ENCODE data around the gene AHDC1.
A peak's percentile ranks its signal among the peaks of the same experiment; 100 is the strongest.
"Not testable (repeated sequence)": the region's sequence is repeated elsewhere in the genome, so short reads cannot be mapped to it uniquely, and the experiment has no call there.

Gene AHDC1

GRCh38 chr1:27562534-27563340 lies 41.2 kb downstream of the AHDC1 start:
- DNase-seq: no peak

GRCh38 chr1:27562021-27562420 lies 41.9 kb downstream of the AHDC1 start:
- no peak for DNase-seq

DNA sequence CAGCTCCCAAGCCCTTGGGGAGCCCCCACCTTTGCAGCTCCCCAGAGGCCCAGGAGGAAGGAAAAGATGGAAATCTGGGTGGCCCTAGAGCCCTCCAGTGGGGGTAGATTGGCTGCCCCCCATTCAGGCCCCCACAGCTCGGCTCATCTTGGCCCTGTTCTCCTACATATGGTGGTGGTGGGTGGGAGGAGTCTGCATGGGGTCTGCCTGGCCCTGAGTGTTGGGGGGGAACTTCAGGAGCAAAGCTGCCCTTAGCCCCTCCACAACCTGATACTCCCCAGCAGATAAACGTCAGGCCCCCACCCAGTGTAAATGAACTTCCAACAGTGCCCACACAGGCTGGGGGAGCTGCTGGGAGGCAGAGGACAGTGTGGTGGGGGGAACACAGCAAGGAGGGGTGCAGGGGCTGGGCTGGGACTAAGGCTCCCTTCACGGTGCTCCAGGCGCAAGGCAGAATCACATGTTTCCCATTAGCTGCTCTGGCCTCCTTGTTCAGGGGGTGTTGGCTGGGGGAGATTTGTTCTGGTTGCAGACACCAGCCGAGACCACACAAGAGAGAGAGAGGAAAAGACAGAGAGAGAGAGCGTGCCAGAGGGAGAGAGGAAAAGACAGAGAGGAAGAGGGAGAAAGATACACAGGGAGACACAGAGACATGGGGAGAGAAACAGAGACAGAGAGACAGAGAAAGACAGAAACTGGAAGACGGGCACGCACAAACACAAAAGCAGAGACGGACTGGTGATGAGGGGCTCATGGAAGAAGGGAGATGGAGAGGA lies 42.6 kb downstream of the AHDC1 start:
- no peak for DNase-seq

DNA sequence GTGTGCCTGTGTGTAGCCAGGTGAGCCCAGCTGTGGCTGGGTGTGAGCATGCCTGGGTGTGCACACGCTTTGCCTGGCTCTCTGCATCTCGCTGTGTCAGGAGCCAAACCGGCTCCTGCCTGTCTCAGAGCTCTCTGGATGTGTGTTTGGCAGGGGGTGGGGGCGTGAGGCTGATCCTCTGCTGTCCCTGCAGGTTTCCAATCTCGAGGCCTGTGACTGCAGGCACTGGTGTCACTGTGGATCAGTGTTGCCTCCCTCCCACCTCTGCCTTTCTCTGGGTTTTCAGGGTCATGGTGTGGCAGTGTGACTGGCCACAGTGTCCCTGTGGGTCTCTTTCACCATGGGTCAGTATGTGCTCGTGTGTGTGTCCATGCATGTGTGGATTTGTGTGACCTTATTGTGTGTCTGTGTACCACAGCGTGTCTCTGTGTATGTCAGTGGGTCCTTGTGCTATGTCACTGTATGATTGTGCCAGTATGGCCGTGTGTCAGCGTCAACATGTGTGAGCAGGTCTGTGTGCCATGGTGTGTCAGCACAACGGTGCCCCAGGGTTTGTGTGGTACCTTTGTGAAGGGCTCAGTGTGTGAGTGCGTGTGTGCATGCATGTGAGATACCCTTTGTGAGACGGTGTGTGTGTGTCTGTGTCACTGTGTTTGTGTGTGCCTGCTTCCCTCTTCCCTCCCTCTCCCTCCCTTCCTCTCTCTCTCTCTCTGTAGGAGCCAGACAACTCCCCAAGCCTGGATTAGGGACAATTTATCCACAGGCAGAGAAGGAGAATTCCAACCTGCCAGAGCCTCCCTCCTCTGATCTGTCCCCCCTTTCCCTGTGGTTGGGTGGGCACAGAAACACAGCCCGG lies 43.4 kb downstream of the AHDC1 start:
- DNase-seq: no peak

DNA sequence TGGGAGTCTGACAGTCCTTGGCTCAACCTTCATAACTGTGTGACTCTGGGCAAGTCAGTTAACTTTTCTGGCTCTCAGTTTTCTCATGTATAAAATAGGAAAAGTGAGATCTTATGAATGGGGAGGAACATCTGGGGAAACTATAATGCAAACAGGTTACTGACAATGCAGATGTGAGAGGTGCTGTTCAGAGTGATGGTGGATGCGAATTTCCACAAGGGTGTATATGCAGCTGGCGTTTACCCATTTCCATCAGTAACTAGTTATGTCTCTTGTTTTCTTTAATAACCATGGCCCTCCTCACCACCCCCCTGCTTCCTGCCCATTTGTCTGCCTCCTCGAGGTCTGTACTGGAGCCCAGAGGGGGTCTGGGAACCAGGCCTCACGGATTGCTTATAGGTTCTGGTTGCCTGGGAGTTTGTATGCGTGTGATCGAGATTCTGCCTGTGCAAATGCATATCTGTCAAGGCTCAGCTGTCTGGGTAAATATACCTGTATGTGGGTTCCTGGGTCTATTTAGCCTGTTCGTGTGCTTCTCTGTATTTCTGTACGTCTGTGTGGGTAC lies 44.4 kb downstream of the AHDC1 start:
- DNase-seq: no peak

DNA sequence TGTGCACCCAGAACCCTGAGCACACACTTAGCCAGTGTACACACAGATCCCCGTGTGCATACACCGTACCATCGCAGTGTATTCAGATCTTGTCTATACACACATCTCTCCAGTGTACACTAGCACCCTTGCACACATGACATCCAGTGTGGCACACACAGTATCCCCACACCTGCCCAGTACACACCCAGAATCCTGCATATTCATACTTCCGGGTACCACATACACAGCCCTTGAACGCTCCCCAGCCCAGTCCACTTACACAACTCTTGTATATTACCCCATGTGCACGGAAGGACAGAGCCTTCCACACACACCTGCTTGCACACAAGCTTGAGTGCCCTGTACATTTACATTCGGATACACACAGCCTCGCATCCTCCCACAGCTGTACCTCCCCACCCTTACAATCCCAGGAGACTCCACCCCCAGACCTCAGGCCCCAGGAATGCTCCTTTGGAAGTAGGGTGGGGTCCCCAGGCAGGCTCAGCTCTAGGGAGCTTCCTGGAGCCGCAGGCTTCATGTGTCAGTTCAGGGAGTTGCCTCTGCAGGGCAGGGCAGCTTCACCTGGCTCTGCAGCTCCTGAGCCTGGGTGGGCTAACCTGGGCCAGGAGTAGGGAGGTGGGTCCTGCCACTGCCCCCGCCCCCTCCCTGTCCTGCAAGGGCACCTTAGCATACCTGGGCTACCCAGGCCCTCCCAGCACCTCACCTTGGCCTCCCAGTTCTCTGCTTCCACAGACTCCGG lies 46.2 kb downstream of the AHDC1 start:
- no peak for DNase-seq

GRCh38 chr1:27556781-27557595 lies 47.0 kb downstream of the AHDC1 start:
- no peak for DNase-seq

DNA sequence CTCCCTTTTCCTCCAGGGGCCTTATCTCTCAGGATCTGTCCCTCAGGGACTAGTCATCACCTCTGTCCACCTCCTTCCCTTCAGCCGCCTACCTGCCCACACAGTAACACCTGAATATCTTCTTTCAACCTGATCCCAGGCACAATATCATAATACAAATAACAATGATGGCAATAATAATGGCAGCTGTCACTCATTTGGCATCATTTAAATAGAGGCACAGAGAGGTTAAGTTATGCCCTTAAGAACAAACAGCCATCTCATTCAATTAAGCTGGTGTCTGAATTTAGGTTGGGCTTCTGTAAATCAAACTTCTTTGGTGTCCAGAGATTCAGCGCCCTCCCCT lies 47.5 kb downstream of the AHDC1 start:
- DNase-seq: no peak

DNA sequence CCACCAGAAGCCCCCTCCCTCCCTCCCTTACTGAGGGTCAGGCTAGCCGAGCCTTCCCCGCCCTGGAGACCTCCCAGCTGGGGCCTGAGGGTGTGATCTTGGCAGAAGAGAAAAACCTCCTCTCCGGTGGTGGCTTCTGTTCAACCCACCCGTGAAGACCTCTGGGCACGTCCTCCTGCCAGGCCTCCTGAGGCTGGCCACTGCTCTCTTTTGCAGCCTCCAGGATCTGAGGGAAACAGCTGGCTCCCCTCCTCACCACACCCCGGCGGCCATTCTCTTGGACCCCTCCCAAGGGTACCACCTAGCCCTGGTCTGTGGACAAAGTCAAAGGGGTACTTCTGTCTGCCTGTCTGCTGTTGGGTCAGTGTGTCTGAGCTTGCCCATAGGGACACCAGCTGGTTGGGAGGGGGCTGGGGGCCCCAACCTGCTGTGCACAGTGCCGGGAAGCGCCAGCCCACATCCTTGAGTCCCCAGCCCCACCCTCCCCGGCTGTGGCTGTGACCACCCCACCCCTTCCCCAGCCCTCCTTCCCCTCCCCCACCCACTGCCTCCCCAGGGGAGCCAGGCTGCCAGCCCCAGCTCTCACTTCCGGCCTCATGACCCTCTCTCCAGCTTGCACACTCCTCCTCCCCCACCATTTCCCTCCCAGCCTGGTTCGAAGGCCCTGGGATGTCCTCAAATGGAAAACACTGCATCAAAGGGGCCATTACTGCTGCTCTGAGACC lies 48.1 kb downstream of the AHDC1 start:
- DNase-seq: peak; percentile 64

- no peak for DNase-seq
These were observed 48.9 kb downstream of the AHDC1 start for GRCh38 chr1:27554759-27555699.

- DNase-seq: no peak
These were observed 49.7 kb downstream of the AHDC1 start for GRCh38 chr1:27554293-27554692.

GRCh38 chr1:27553823-27554222 lies 50.1 kb downstream of the AHDC1 start:
- DNase-seq: not testable (repeated sequence)

GRCh38 chr1:27552911-27553420 lies 51.0 kb downstream of the AHDC1 start:
- no peak for DNase-seq

DNA sequence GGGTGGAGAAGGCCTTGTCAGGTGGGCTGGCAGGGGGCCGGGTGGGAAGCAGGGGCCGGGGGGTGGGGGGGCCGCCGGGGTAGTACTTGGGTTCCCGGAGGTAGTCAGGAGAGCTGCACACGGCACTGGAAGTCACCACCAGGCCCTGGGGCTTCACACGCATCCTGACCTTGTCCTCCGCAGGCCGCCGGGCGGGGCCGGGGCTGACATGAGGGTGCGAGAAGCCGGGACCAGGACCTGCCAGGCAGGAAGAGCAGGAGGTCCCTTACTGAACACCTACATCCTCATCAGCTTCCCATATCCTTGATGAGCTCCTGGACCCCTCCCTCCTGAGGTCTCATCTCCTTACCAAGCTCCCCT lies 52.0 kb downstream of the AHDC1 start:
- DNase-seq: no peak

GRCh38 chr1:27551170-27551952 lies 52.6 kb downstream of the AHDC1 start:
- no peak for DNase-seq

- DNase-seq: no peak
These were observed 53.3 kb downstream of the AHDC1 start for GRCh38 chr1:27550510-27551169.

DNA sequence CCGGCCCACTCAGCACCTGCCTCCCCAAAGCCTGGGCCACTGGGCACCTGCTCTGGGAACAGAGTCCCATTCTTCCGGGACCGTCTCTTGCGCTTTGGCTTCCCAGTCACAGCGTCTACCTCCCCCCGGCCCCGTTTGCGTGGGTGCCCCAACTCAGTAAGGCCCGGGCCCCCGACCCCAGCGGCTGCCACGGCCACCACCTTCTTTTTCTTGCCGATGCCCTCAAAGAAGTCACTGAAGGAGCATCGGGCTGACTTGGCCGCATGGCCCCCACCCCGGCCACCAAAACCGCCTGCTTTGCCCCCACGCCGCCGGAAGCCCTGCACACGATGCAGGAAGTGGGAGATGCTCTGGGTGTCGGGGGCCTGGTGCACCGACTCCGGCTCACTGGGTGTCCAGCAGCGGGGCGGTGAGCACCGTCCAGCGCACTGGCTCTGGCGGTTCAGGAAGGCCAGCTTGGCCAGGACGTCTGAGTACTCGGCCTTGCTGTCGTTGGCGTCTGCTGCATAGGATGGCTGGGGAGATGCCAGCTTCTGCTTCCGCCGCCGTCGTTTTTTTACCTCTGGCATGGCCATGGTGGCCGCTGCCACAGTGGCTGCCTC lies 54.0 kb downstream of the AHDC1 start:
- DNase-seq: no peak
